SKM-1 treated with dmso at 0.1 percent for 144 hours (cell line): ENCODE data around the gene AVP.

Source experiments
- DNase-seq: peaks from one replicate; lab custom pipeline; 2025; ENCODE audit not compliant: unreplicated experiment; lab: John Stamatoyannopoulos, UW

AVP gene

DNA sequence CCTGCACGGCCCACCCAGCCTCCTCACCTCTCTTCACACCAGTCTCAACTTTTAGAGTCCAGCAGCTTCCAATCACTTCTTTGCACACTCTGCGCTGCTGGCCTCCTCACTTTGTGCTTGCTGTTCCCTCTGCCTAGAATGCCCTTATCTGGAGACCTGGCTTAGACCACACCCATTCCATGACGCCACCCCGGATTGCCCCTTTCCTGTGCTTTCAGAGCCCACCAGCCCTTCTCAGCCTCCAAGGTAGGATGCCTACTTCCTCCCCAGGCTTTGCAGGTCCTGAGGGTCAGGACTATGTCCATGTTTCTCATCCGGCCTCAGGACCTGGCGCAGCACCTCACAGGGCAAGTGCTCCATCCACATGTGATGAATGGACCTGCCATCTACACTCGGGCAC is 27.0 kb upstream of the AVP start:
- DNase-seq: no peak

DNA sequence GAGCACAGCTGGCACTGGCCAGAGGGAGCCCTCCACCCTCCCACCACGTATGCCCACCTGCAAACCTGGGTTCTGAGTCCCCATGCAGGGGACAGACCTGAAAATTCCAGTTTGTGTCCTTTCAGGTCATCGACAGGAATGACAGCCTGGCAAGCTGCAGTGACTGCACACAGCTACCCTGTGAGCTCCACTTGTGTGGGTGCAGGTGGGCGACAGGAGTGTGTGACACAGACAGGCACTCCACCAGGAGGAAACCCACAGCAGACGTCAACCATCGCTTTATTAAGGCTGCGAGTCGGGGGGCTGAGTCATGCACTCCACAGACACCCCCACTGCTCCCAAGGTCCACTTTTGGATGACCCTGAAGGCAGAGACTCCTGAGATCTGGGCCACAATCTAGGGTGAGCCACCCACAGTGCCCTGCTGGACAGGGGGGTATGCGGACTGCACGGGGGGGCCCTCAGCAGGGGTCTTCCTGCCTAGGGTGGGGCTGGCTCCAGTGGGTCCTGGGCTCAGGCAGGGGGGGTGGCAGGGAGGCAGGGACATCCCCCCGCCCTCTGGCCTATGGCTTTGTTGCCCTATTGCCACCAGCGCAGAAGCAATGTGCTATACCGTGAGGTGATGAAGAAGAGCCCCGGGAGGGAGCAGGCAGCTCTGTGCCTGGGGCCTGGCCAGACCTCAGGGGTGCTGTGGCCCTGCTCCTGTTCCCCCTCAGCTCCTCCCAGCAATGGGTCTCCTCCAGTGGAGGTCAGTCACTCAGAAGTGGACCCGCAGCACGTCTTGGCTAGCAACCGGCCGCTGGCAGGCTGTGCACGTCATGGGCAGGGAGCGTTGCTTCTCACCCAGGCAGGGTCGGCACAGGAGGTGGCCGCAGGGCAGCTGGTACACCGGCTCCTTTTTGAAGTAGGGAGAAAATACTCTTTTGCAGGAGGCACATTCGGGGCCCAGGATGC is 25.1 kb upstream of the AVP start:
- no peak for DNase-seq

DNA sequence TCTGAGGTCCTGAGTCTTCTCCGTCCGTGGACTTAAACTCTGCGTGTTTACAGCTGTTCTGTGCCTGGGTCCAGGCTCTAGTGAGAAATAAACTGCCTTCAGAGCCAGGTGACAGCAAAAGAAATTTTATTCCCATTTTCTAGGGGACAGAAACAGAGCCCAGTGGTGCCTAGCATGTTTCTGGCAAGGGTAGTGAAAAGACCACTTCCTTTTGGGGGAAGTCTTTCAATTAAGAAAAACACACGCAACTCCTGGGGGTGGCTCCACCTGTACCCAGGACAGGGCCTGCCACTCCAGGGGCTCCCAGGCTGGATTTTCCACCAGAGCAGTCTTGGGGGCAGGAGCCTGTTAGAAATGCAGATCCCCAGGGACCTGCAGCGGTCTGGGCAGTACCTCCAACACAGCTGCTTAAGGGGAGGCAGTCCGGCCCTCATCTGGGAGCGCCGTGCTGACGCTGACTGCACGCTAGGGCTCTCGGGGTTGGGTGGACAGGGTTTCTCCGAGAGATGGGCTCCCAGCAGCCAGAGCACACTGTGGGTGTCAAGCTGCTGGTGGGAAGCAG is 23.0 kb upstream of the AVP start:
- no peak for DNase-seq

DNA sequence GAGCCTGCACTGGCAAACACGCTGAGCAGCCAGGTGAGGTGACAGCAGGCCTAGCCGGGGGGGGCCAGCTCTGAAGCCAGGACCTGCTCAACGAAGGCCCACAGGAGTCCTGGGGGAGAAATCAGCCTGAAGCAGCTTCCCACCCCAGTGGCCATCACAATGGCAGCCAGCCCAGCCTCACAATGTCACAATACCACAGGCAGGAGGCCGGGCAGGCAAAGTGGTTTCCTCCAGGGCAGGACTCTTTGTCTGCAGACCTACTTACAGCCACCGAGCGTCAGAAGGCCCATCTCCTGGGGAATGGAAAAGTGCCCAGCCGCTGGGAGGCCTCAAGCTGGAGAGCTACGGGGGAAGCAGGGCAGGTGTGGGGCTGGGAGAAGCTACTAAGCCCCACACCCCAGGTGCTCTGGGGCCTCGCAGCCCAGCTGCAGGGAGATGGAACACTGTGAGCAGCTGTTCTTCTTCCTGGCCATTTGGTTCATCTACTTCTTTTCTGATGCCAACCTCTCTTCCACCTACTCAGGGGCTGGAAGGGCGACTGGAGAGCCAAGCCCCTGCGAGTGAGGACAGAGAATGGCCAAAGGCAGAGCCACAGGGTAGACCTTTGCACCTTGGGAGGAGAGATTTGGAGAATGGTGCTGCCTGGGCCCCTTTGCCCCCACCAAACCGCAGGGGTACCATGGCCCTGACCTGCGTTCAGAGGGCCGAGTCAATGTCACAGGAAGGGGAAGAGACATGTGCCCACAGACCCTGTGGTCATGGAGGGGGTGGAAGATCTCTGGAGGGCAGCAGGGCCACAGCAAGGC is 22.3 kb upstream of the AVP start:
- no peak for DNase-seq

DNA sequence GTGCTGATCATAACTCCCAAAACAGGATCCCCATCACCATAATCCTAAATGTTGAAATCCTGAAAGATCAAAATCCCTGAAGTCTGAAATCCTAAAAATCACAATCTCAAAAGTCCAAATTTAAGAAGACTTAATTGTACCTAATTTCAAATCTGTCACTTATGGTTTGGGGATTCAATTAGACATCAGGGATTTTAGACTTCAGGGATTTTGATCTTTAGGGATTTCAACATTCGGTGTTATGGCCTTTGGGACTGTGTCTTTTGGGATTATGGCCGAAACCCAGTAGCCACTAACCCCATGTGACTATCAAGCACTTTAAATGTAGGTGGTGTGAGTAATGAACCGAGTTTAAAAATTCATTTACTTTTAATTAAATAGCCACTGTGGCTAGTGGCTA is 21.7 kb upstream of the AVP start:
- DNase-seq: no peak

DNA sequence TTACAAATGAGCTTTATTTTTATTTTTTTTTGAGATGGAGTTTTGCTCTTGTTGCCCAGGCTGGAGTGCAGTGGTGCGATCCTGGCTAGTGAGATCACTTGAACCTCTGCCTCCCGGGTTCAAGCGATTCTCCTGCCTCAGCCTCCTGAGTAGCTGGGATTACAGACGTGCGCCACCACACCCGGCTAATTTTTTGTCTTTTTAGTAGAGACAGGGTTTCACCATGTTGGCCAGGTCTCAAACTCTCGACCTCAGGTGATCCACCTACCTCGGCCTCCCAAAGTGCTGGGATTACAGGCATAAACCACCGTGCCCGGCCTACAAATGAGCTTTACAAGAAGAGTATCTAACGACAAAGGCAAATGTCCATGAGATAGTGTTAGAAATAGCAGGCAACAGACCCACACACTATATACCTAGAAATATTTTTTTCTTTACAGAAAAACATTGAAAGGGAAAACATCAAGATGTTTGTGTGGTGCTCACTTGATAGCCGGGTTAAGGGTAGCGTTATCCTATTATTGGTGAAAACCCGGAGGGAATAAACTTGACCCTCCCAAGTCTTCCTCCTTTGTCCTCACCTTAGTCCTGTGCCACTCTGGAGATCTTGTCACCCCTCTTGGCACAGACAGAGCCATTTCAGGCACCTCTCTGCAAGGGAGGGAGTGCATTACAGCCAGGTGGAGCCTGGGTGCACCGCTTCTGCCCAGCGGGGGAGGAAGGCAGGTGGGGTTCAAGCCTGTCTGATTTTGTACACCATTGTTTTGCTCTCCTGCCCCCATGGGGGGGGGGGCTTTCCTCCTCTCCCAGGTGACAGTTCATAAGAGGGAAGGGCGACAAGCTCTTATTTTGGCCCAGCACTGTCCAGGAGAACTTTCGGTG is 21.0 kb upstream of the AVP start:
- DNase-seq: no peak

DNA sequence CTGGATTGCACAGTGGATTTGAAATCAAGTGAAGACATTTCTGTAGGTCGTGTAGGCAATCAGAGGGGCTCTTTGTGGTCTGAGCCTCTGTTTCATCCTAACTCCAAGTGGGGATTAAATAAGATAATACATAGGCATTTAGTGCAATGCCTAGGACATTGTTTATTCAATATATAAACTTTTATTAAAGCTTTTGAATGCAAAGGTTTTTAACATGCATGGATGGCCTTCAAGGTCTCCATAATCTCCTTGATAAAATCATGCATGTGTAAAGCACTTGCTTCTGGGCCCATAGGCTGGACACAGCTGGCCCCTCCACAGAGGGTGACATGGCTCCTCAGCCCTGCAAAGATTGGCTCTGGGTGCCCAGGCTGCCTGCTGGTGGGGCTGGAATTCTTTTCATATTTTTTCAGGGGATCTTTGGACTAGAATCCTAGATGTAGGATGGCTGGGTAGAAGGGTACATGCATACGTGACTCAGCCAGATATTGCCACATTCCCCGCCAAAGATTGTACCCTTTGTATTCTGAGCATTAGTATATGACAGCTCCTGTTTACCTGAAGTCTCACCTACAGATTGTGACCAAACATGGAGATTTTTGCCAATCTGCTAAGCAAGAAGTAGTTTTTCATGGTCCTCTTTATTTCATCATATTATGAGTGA is 19.0 kb upstream of the AVP start:
- DNase-seq: no peak

DNA sequence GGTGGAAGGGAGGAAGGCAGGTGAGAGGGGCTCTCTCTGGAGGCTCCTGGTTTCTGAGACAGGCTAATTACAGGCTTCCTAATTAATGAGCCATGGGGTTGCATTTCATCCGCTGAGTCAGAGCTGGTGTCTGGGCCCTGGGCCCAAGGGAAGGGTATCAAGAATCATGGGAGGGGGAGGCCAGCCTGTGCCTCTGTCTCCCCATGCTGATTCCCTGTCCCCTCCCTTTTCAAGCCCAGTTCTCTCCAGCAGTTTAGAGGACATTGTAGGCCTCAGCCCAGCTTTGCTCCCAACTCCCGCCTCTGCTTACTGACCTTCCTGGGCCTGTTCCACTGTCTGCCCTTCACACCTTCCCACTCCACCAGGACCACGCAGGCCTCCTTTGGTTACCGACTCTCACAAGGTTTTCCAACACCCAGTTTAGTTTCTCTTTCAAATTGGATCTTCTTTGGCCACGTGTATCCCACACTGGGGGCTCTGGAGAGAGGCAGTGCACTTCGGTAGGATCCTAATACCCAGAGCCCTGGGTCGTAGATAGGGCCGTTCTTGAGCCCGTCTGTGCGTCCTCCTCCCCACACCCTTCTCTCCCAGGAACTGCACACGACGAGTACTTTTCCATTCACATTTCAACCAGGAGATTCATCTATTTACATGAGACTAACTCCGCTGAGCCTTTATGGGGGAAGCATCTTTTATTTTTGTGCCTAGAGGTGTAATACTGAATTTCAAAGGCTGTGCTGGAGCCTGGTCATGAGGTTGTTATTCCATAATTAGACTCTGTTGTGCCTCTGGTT is 18.2 kb upstream of the AVP start:
- no peak for DNase-seq

DNA sequence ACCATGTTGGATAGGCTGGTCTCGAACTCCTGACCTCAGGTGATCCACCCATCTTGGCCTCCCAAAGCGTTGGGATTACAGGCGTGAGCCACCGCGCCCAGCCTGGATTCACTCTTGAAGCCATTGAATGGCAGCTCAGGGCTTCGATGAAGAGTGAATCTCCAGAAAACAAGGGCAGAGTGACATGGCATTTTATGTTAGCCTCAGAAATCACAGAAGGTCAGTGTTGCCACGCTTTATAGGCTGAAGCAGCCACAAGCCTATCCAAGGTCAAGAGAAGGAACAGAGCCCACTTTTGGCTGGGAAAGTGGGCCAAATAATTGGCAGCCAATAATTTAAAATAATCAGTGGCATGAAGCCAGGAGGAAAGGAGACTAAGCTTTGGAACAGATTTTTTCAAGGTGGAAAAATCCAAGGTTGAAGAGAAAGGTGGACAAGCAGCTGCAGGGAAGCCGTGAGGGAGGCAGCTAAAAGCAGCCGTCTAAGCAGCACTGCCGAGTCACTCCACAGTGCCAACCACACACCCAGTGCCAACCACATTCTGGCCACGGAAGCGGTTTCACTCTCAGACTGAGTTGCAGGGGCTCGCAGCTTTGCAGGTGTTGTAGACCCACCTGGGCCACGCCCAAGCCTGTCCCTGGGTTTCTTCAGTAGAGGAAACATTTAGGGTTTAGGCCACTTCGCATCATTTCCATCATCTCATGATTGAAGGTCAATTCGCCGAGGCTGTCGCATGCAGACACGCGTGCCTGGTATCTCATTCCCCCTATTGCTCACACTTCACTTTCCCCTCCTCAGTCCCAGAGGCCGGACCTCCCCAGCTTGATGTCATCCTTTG is 17.4 kb upstream of the AVP start:
- DNase-seq: no peak

DNA sequence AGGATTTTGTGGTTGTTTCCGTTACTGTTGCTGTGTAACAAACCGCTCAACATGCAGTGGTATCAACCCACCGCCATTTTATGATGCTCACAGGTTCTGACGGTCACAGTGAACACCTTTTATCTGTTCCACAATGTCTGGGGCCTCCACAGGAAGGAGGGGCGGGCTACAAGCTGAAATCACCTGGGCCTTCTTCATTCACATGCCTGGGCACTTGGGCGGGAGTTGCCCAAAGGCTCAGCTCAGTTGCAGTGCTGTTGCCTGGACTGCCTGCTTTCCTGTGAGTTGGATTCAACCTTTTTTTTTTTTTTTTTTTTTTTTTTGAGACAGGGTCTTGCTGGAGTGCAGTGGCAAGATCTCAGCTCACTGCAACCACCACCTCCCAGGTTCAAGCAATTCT is 16.7 kb upstream of the AVP start:
- no peak for DNase-seq

DNA sequence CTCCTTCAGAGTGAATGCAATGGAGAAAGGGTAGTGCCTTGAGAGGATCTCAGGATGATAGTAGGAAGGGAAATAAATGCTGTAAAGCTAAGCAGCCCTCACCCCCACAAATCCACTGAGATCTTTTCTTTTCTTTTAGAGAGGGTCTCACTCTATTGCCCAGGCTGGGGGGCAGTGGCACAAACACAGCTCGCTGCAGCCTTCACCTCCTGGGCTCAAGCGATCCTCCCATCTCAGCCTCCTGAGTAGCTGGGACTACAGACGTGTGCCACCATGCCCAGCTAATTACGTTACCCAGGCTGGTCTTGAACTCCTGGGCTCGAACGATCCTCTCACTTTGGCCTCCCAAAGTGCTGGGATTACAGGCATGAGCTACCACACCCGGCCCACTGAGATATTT is 16.0 kb upstream of the AVP start:
- no peak for DNase-seq

DNA sequence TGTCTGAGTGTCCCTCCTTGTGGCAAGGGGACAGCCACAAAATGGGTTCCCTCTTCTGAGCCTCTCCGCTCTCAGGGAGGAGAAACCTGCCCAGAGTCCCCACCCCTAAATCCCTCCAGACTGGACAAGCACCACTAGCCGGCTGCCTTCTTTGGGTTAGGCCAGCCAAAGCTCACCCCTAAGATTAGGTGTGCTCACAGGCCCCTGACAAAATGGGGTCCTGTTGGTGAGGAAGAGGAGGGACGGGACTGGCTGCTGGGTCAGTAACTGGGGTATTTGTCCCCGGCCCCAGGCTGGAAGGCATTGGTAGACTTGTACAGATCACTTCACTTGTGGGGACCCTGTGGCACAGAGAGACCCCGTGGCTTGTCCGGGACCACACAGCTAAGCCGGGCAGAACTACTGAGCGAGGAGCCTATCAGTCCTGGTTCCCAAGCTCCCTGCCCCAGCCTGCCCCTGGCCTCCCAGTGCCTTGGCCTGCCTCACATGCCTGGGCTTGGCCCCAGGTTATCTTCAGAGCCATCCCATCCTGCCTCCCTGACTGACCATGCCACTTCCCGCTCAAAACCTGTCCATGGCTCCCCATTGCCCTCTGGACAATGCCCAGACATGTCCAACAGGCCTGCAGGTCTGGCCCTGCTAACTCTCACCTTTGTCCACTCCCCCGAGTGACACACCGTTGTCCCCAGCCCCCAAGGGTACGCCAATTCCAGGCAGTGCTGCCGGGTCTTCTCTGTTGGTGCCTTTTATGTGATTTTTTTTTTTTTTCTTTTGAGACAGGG is 10.5 kb upstream of the AVP start:
- no peak for DNase-seq

DNA sequence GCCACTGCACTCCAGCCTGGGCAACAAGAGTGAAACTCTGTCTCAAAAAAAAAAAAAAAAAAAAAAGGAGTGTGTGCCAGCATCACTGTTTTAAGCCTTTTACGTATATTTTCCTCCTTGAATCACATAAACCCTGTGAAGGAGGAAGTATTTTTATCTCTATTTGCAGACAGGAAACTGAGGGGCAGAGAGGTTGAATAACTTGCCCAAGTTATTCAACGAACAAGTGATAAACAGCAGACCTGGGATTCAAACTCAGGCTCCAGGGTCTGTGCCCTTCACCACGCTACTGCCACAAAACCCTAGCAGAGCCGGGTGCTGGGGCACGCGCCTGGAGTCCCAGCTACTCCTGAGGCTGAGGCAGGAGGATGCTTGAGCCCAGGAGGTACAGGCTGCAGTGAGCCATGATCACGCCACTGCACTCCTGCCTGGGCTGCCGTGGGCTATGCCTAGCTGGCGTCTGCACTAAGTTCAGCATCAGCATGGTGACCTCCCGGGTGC is 9.4 kb upstream of the AVP start:
- peak; percentile 37 for DNase-seq

DNA sequence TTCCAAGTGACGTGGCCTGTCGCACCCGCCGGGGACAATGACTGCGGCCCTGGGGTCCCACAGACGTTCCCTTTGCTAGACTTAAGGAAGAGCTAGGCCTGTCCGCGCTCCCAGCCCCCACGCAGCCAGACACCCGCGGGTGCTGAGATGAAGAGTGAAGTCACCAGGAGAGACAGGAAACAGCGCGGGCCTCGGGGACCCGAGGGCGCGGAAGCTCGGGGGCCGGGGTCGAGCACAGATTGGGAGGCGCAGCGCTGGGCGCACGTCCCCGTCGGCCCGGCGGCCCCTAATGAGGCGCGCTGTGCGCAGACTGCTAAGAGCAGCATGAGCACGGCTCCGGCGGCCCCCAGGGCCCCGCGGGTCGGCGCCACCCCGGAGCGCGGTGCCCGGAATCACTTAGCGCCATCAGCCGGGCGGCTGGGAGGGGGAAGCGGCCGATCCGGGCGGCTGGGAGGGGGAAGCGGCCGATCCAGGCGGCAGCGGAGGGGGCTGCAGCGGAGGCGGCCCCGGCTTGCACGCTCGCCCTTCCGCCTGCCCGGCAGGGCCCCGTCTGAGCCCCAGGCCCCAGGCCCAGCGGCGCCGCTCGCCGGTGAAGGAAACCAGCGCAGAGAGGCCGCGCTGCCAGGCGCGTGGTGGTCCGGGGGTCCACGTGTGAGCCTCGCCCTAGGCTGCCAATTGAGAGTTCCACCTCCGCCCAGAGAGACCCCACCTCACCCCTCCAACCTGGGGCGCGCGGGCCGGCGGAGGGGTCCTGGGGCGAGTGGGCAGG is 8.3 kb upstream of the AVP start:
- DNase-seq: no peak

DNA sequence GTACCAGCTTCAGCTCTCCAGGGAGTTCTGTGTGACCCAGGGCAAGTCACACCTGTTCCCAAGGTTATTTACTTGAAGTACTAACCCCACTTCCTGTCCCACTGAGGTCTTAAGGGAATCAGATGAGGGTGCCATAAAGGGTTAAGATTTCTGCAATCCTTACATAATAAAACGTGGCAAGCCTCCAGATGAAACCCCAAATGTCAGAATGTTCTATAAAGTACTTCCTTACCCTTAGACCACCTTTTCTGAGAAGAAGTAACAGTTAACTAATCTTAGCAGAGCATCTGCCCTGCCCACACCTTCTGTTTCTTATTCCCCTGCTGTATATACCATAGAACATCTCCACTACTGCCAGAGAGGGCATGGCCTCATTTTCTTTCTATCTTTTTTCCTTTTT is 6.0 kb upstream of the AVP start:
- DNase-seq: no peak

DNA sequence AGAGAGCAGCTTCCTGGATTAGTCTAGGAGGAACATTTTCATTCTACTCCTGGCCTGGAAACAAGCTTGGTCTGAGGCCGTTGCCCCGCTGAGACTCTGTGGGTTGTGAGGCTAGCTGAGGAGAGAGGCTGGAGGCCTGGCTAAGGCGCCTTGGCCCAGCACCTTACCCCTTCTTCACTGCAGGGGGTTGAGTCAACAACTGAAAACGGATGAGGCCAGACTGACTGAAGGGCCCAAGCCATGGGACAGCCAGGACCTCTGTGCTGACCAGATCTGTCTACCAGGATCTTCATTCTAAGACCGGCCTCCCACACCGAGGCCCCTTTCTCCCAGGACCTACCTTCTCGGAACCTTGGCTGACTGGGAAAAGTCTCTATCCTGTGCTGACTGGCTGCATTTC is 3.5 kb upstream of the AVP start:
- no peak for DNase-seq

DNA sequence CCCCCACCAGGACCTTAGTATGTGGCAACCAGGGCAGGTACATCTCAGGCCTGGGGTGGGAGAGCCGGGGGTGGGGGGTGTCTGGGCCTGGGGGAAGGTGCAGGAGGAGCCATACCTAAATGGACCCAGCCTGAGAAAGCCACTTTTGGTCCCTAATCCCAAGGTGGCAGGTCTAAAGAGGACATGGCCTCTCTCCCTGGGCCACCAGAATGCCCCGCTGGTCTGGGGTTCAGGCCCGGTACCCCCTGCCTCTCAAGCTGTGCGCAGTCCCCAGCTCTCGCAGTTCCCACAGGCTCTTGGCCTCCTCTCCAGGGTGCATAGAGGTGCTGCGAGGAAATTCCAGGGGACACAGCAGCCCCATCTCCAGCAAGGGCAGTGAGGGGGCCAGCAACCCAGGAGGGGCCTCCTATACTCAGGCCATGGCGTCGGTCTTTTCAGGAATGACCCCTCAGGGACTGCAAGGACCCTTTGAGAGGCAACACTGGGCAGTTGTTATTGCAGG is 1.1 kb upstream of the AVP start:
- DNase-seq: no peak
